ENCODE measurements around the gene GDI1.
"Not testable (repeated sequence)": the region's sequence is repeated elsewhere in the genome, so short reads cannot be mapped to it uniquely, and the experiment has no call there.

The GDI1 gene

DNA sequence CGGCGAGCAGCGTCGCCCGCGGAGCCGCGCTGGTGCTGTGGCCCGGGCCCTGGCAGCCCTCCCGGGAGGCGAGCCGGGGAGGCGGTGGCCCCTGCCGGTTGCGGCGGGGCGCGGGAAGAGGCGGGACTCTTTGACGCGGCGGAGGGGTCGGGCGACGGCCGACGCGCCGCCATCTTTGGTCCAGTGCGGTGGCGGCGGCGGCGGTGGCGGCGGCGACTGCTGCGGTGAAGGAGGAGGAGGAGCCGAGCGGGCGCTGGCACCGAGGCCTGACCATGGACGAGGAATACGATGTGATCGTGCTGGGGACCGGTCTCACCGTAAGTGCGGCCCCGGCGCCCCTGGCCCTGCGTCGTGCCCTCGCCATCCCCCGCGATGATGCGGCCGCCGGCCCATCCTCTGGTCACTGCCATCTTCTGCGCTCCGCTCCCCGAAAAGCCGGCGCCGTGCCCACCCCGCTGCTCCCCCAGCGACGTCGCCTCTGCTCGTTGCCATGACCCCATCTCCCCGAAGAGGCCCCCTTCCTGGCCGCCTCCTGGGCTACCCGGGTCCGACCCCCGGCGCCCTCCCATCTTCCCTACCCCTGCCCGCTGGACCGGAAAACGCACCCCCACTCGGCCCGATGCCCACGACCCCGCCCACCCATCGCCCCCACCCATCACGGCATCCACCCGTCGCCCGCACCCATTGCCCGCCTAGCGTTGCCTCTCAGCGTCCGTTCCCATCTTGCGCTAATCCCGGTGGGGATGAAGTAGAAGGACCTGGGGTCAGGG is at the start of gene GDI1:
TSS of gene GDI1 (plus strand) at position 172 of the 770 bp plus-strand sequence. CDS start at position 273, 101 bp downstream.
- peaks cover 19% of the 10 kb centered on the region for H3K36me3 ChIP-seq (replicated peaks)
- in situ Hi-C loops (cut with HindIII; ENCODE audit: low pct_ligation_motif_present, low sequenced_read_pairs): no loop called here
- TF ChIP-seq, protein P1, sequence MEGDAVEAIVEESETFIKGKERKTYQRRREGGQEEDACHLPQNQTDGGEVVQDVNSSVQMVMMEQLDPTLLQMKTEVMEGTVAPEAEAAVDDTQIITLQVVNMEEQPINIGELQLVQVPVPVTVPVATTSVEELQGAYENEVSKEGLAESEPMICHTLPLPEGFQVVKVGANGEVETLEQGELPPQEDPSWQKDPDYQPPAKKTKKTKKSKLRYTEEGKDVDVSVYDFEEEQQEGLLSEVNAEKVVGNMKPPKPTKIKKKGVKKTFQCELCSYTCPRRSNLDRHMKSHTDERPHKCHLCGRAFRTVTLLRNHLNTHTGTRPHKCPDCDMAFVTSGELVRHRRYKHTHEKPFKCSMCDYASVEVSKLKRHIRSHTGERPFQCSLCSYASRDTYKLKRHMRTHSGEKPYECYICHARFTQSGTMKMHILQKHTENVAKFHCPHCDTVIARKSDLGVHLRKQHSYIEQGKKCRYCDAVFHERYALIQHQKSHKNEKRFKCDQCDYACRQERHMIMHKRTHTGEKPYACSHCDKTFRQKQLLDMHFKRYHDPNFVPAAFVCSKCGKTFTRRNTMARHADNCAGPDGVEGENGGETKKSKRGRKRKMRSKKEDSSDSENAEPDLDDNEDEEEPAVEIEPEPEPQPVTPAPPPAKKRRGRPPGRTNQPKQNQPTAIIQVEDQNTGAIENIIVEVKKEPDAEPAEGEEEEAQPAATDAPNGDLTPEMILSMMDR (IDR thresholded peaks at IDR 0.05; ENCODE audit: low read depth, low read length, missing control alignments): no peak
- no peaks in the 10 kb centered on the region for H3K27me3 ChIP-seq (replicated peaks)
- DNase-seq: no peak
- peak within 1 kb of the TSS; percentile 94 for H3K27ac ChIP-seq
- peak within 1 kb of the TSS; percentile 71 for H3K4me3 ChIP-seq (ENCODE audit: low read depth, low read length)

DNA sequence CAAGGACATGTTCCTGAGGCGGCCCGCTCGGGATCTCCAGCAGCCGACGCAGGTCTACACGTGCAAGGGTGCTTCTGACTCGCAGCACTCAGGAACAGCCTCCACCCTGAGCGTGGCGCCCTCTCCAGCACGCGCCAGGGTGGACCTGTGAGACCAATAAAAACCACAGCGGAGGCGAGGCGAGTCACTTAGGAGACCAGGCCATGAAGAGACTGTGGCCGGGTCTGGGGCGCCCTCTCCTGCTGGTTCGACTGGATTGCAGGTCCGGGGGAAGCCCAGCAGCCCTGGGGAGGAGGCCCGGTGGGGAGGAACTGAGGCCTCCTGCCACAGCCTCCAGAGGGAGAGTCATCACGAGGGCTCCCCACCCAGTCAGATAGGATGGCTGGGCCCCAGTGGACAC is 48.9 kb upstream of the GDI1 start:
- H3K36me3 ChIP-seq (replicated peaks); H3K27me3 ChIP-seq (replicated peaks); in situ Hi-C loops (cut with HindIII; ENCODE audit: low pct_ligation_motif_present, low sequenced_read_pairs); H3K27ac ChIP-seq; H3K4me3 ChIP-seq (ENCODE audit: low read depth, low read length); DNase-seq: not testable (repeated sequence)

DNA sequence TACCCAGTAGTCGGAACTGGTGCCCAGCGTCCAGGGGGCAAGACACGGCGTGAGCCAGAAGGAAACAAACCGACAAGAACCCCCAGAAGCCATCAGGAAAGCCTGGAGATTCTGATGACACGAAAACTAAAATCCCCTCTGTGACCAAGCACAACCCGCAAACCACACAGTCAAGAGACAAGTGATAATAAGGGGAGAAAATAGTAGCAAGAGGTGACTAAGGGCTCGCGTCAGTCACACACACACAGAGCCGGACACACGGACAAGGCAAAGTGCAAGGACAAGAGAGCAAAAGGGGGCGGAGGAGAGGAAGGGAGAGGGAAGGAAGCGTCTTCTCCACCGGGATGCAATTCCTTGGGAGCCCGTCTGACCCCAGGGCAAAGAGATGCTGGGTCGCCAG is 48.3 kb upstream of the GDI1 start:
- H3K36me3 ChIP-seq (replicated peaks); H3K4me3 ChIP-seq (ENCODE audit: low read depth, low read length); in situ Hi-C loops (cut with HindIII; ENCODE audit: low pct_ligation_motif_present, low sequenced_read_pairs); H3K27me3 ChIP-seq (replicated peaks); H3K27ac ChIP-seq; DNase-seq: not testable (repeated sequence)

DNA sequence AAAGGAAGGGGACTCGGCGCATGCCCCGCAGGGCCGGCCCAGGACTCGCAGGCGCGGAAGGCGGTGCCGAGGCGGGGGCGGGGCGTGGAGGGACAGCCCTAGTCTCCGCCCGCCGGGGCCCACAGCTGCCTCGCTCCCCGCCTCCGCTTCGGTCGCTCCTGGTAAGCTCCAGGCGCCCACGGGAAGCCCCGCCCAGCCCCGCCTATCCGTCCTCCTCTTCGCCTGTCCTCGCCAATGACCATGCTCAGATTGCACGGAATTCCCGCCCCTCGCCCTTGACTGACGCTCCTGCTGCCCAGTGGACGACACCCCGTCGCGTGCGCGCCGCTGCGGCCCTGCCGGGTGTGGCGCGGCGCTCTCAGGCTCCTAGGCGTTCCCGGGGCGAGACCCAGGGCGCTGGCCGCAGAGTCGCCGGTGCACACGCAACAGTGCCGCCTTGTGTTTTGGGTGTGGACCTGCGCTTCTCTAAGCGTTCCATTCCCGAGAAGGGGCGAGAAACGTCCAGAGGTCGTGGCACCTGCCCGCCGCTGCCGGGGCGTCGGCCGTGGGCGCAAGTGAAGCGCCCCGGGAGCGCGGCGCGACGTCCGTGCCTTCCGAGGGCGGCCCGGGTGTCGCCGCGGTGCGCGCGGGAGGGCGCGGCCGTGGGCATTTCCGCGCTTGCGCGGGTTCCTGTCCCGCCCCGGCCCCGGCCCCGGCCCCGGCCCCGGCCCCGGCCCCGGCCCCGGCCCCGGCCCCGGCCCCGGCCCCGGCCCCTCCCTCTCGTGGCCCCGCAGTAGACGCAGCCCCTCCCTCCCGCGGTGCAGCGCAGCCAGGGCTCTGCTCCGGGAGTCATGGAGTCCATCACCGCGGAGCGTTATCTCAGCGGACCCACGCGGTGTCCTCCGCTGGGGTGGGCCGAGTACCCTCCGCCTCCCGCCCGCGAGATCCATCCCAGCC is 46.9 kb upstream of the GDI1 start:
- H3K27me3 ChIP-seq (replicated peaks); in situ Hi-C loops (cut with HindIII; ENCODE audit: low pct_ligation_motif_present, low sequenced_read_pairs); H3K36me3 ChIP-seq (replicated peaks); DNase-seq; H3K27ac ChIP-seq: not testable (repeated sequence)
- H3K4me3 ChIP-seq (ENCODE audit: low read depth, low read length): peak overlapping the region; percentile 27

DNA sequence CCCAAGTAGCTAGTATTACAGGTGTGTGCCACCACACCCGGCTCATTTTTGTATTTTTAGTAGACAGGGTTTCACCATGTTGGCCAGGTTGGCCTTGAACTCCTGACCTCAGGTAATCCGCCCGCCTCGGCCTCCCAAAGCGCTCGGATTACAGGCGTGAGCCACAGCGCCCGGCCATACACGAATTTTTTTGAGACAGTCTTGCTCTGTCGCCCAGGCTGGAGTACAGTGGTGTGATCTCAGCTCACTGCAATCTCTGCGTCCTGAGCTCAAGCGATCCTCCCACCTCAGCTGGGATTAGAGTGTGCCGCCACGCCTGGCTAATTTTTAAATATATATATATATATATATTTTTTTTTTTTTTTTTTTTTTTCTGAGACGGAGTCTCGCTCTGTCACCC is 40.6 kb upstream of the GDI1 start:
- H3K36me3 ChIP-seq (replicated peaks): peaks cover 30% of the 10 kb centered on the region
- DNase-seq; H3K27me3 ChIP-seq (replicated peaks); in situ Hi-C loops (cut with HindIII; ENCODE audit: low pct_ligation_motif_present, low sequenced_read_pairs); H3K4me3 ChIP-seq (ENCODE audit: low read depth, low read length); H3K27ac ChIP-seq: not testable (repeated sequence)

DNA sequence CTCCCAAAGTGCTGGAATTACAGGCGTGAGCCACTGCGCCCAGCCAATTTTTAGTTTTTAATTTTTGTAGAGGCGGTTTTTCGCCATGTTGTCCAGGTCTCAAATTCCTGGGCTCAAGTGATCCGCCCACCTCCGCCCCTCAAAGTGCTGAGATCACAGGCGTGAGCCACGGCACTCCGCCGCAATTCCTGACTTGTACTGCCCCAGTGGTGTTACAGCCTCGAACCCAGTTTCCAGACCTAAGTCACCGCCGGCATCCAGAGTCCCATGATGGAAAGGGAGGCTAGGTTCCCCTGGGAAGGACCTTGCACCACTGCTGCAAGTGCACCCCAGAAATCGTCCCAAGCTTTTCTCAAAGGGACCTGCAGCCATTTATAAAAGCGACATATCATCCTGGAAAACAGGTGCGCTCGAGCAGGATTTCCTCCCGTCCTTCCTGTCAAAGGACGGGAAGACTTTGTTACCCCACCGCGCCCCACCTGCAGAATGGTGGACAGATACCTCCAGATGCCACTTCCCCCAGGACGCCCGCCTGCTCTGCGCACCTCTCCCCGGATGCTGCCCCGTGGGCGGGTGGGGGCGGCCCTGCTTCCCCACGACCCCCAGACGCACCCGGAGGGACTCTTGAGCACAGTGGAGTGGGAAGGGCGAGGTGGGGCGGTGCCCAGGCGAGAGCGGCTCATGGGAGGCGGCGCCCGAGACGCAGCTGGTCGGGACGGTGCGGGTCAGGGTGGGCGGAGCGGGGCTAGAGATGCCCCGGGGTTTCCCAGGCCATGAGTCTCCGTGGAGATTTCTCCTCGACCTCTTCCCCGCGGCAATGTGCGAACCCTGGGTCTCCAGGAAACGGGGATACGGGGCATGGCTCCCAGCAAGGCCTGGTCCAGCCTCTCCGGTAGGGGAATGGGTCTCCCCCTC is 39.7 kb upstream of the GDI1 start:
- DNase-seq: no peak

More for the DNA sequence above, 39.7 kb upstream of the GDI1 start:
- TF ChIP-seq, protein P1 (IDR thresholded peaks at IDR 0.05; ENCODE audit: low read depth, low read length, missing control alignments): no peak
- in situ Hi-C loops (cut with HindIII; ENCODE audit: low pct_ligation_motif_present, low sequenced_read_pairs): no loop called here
- H3K27ac ChIP-seq: peak overlapping the region; percentile 99
- H3K36me3 ChIP-seq (replicated peaks): peaks cover 31% of the 10 kb centered on the region
- no peaks in the 10 kb centered on the region for H3K27me3 ChIP-seq (replicated peaks)
- peak overlapping the region; percentile 57 for H3K4me3 ChIP-seq (ENCODE audit: low read depth, low read length)

All from brain microvascular endothelial cell (primary cell).